NCI-H1417 treated with DMSO at 0.1 percent for 48 hours (cell line): Measurements from ENCODE around the gene TBC1D22A.

ENCODE experiments used
- DNase-seq: peaks from one replicate; lab custom pipeline; 2025; lab: John Stamatoyannopoulos, UW

The TBC1D22A gene

GRCh38 chr22:47221840-47222615 is 459.6 kb downstream of the TBC1D22A start:
- peak; percentile 24 for DNase-seq
